ENCODE data around the gene BAHD1. TPM values are rescaled to one million over a fixed set of nuclear protein-coding genes. Genes with fewer than 3 reads are reported as not detected.

The BAHD1 gene
- total and polyA plus RNA-seq, 11 donors = 7.8 to 28.4 (median 16.1) TPM

DNA sequence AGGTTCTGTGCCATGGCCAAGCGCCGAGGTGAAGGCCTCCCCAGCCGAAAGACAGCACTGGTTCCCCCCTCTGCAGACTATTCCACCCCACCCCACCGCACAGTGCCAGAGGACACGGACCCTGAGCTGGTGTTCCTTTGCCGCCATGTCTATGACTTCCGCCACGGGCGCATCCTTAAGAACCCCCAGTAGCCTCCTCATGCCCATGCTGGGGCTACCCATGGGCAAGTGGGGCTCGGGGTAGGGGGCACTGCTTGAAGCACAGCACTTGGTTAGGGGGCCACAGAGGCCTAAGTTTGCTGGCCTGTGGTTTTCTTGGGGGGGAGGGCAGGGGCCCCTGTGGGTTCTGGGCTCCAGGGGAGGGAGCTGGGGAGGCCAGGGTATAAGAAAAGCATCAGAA is 25.2 kb downstream of the BAHD1 start:
- peaks cover 0 to 65% (median 49%) of the 10 kb centered on the region in 9 donors for H3K36me3 ChIP-seq
- H3K27me3 ChIP-seq = no peaks in the 10 kb centered on the region
- DNase-seq (peak in 1 of 5 donors; percentile 11), ATAC-seq (no peak)
- intact Hi-C loops (cut with DNase I) = loop anchor here in 1 of 10 donors (10.0 kb wide), 1 partner anchor 639 kb away; no protein-coding TSS in a partner anchor
- no peak overlapping the region for H3K27ac ChIP-seq
- H3K9me3 ChIP-seq = no peaks in the 10 kb centered on the region
- no peak for TF ChIP-seq CTCF (IDR thresholded peaks at IDR 0.05)
- TF ChIP-seq POLR2A (IDR thresholded peaks at IDR 0.05) = no peak
- H3K4me1 ChIP-seq = peaks cover 0 to 11% (median 7%) of the 10 kb centered on the region in 12 donors
- 95 to 100% (median 96%) methylated on average over 7 to 10 of the region's 10 CpGs for WGBS, 4 donors
- no peak overlapping the region for H3K4me3 ChIP-seq

- no peak for TF ChIP-seq CTCF (IDR thresholded peaks at IDR 0.05)
- no peak for TF ChIP-seq POLR2A (IDR thresholded peaks at IDR 0.05)
- Histone ChIP-seq H3K4me3 (no peak overlapping the region), H3K27ac (no peak overlapping the region), H3K27me3 (no peaks in the 10 kb centered on the region), H3K4me1 (peaks cover 0 to 17% (median 9%) of the 10 kb centered on the region in 12 donors), H3K9me3 (no peaks in the 10 kb centered on the region), H3K36me3 (peaks cover 0 to 58% (median 47%) of the 10 kb centered on the region in 9 donors)
- intact Hi-C loops (cut with DNase I) = loop anchor here in 1 of 10 donors (10.0 kb wide), 1 partner anchor 638 kb away; no protein-coding TSS in a partner anchor
- 75 to 85% (median 77%) methylated on average over 7 of the region's 7 CpGs for WGBS, 4 donors
- DNase-seq (peak in 1 of 5 donors; percentile 25), ATAC-seq (no peak)
Measured at GRCh38 chr15:40466426-40467260, 25.9 kb downstream of the BAHD1 start.

DNA sequence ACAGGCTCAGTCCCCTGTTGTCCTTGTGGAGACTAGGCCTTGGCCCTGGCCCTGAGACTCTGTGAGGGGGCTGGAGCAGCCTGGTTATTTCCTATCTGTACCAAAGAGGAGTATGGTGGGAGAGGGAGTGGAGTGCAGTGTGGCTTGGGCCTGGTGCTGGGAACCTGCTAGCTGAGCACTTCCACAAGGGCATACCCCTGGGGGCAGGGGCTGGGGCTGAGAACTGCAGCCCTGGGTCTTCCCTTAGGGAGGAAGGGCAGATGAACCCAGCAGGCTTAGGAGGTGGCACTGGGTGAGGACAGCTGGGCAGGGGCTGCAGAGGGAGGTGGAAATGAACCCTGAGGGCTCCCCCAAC is 26.5 kb downstream of the BAHD1 start:
- TF ChIP-seq POLR2A (IDR thresholded peaks at IDR 0.05) (no peak), CTCF (IDR thresholded peaks at IDR 0.05) (no peak)
- Histone ChIP-seq H3K9me3 (no peaks in the 10 kb centered on the region), H3K36me3 (peaks cover 0 to 53% (median 41%) of the 10 kb centered on the region in 9 donors), H3K4me3 (no peak overlapping the region), H3K27ac (no peak overlapping the region), H3K27me3 (no peaks in the 10 kb centered on the region), H3K4me1 (peaks cover 0 to 23% (median 14%) of the 10 kb centered on the region in 12 donors)
- intact Hi-C loops (cut with DNase I) = loop anchor here in 1 of 10 donors (10.0 kb wide), 1 partner anchor 638 kb away; no protein-coding TSS in a partner anchor
- DNase-seq (peak in 1 of 5 donors; percentile 5), ATAC-seq (no peak)

DNA sequence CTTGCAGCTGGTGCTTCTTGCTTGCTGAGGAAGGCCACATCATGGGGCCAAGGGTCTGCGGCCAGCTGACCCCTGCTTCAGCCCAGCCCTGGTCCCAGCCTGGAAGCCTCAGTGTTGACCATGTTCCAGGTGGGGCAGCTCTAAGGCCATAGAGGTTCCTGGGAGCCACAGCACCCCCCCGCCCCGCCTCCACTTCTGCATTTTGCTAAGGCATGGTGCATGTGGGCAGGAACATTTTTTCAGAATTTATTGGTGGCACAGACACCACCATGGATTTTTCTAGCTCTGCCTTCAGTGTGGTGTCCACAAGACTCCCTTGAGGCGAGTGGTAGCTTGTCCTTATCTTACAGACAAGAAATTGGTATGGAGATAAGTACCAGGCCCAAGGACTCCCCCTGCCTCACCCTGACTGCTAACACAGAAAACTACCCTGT is 28.2 kb downstream of the BAHD1 start:
- peaks cover 0 to 36% (median 31%) of the 10 kb centered on the region in 9 donors for H3K36me3 ChIP-seq
- H3K4me3 ChIP-seq = no peak overlapping the region

More for the DNA sequence above, 28.2 kb downstream of the BAHD1 start:
- TF ChIP-seq CTCF (IDR thresholded peaks at IDR 0.05) (no peak), POLR2A (IDR thresholded peaks at IDR 0.05) (no peak)
- WGBS, 4 donors = 84 to 93% (median 88%) methylated on average over 3 to 4 of the region's 4 CpGs
- ATAC-seq (no peak), DNase-seq (peak in 1 of 5 donors; percentile 6)
- H3K4me1 ChIP-seq = peaks cover 0 to 26% (median 14%) of the 10 kb centered on the region in 12 donors
- no peaks in the 10 kb centered on the region for H3K9me3 ChIP-seq
- no peaks in the 10 kb centered on the region for H3K27me3 ChIP-seq
- H3K27ac ChIP-seq = no peak overlapping the region
- intact Hi-C loops (cut with DNase I) = loop anchor here in 1 of 10 donors (10.0 kb wide), 1 partner anchor 636 kb away; no protein-coding TSS in a partner anchor
